ENCODE results near the gene PLK3.

PLK3 gene

GRCh38 chr1:44784094-44785028, 15.8 kb upstream of the PLK3 start:
- TF ChIP-seq GATA3 (IDR thresholded peaks at IDR 0.05; ENCODE audit: low read depth, low read length) (no peak), GATA2 (IDR thresholded peaks at IDR 0.05; ENCODE audit: low read depth, low read length) (no peak)

GRCh38 chr1:44785029-44785380, 15.2 kb upstream of the PLK3 start:
- no peak for TF ChIP-seq GATA3 (IDR thresholded peaks at IDR 0.05; ENCODE audit: low read depth, low read length)
- no peak for TF ChIP-seq GATA2 (IDR thresholded peaks at IDR 0.05; ENCODE audit: low read depth, low read length)

GRCh38 chr1:44785501-44786137, 14.6 kb upstream of the PLK3 start:
- TF ChIP-seq GATA2 (IDR thresholded peaks at IDR 0.05; ENCODE audit: low read depth, low read length) = no peak
- no peak for TF ChIP-seq GATA3 (IDR thresholded peaks at IDR 0.05; ENCODE audit: low read depth, low read length)

- TF ChIP-seq GATA2 (IDR thresholded peaks at IDR 0.05; ENCODE audit: low read depth, low read length) = no peak
- no peak for TF ChIP-seq GATA3 (IDR thresholded peaks at IDR 0.05; ENCODE audit: low read depth, low read length)
Observed at GRCh38 chr1:44786138-44786840, 13.9 kb upstream of the PLK3 start.

- TF ChIP-seq GATA3 (IDR thresholded peaks at IDR 0.05; ENCODE audit: low read depth, low read length) = no peak
Observed at GRCh38 chr1:44786841-44787426, 13.2 kb upstream of the PLK3 start.

GRCh38 chr1:44787506-44787905, 12.7 kb upstream of the PLK3 start:
- no peak for TF ChIP-seq GATA3 (IDR thresholded peaks at IDR 0.05; ENCODE audit: low read depth, low read length)
- TF ChIP-seq GATA2 (IDR thresholded peaks at IDR 0.05; ENCODE audit: low read depth, low read length) = no peak

GRCh38 chr1:44788120-44788860, 11.9 kb upstream of the PLK3 start, which contains the start of gene BEST4:
TSS of gene BEST4 (minus strand) at chr1:44788170. CDS start at chr1:44787705, 465 bp downstream.
- TF ChIP-seq GATA2 (IDR thresholded peaks at IDR 0.05; ENCODE audit: low read depth, low read length) (no peak), GATA3 (IDR thresholded peaks at IDR 0.05; ENCODE audit: low read depth, low read length) (no peak)

- no peak for TF ChIP-seq GATA3 (IDR thresholded peaks at IDR 0.05; ENCODE audit: low read depth, low read length)
- no peak for TF ChIP-seq GATA2 (IDR thresholded peaks at IDR 0.05; ENCODE audit: low read depth, low read length)
Observed at GRCh38 chr1:44790968-44791801, 9.0 kb upstream of the PLK3 start.

GRCh38 chr1:44792736-44793502, 7.3 kb upstream of the PLK3 start:
- TF ChIP-seq GATA2 (IDR thresholded peaks at IDR 0.05; ENCODE audit: low read depth, low read length) (no peak), GATA3 (IDR thresholded peaks at IDR 0.05; ENCODE audit: low read depth, low read length) (no peak)

GRCh38 chr1:44798481-44799365, 1.5 kb upstream of the PLK3 start:
- no peak for TF ChIP-seq GATA3 (IDR thresholded peaks at IDR 0.05; ENCODE audit: low read depth, low read length)
- no peak for TF ChIP-seq GATA2 (IDR thresholded peaks at IDR 0.05; ENCODE audit: low read depth, low read length)
